ENCODE results near the gene COL4A2.

Gene COL4A2

DNA sequence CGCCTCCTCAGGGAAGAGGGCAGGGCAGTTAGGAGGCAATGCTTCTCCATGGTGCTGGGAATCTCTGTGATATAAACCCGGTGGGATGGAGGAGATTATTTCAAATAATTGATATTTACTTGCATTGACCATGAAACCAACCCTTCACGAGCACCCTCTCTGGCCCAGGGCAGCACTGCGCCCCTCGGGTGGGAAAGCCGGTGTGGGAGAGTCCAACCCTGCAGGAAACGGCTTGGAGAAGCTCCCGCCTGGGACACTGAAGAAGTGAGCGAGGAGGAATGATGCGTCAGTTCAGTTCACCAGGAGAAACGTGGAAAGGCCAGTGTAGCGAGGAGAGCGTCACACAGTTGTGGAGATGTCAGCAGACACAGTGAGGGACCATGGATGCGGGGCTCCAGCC lies 99.9 kb downstream of the COL4A2 start:
- no peak for DNase-seq

DNA sequence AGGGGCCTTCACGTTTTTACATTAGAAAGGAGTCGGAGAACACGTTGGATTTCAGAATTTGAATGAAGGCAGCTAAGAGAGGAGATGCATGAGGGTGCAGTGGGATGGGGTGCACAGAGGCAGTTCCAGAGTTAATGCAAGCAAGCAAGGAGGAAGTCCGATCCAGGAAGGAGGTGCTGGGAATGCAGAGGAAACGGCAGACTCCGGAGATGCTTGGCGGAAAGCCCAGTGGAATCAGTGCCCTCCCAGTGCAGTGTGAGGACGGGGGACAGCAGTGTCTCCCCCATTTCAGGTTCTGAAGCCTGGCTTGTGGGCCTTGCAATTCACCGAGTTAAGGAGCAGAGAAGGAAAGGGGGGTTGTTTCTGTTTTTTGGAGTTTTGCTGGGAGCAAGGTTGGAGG lies 100.4 kb downstream of the COL4A2 start:
- DNase-seq, result no peak

DNA sequence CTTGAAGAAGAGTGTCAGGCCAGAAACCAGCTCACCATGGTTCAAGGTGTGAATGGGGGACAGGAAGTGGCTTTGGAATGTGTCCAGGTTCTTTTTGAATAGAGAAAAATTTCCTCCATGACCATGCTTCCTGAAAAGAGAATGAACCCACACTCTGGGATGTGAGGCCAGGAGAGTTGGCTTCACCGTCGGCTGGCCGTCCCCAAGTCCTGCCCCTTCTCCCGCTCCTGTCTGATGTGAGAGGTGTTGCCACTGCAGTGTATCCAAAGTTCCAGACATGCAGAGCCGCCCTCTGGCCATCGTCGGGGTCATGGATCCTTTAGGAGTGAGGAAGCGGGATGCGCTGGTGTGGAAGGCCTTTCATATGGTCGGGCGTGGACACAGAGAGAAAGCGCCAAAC lies 101.2 kb downstream of the COL4A2 start:
- no peak for DNase-seq

DNA sequence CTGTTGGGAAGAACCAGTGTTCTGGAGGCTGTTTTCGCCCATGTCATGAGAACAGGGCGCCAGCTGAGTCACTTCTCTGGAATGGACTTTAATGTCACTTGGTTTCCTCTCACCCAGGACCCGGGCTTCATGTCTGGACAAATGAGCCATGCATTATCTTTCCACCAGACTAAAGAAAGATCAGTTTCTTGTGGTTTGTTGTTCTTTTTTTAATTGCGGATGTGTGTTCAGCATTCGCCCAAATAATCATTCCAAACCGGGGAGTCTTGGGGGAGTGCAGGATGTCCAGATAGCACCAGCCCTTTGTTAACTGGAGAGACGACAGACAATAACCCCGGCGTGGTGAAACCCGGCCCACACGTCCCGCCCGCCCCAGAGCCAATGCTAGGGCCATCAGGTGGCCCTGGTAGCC lies 102.5 kb downstream of the COL4A2 start:
- no peak for DNase-seq

DNA sequence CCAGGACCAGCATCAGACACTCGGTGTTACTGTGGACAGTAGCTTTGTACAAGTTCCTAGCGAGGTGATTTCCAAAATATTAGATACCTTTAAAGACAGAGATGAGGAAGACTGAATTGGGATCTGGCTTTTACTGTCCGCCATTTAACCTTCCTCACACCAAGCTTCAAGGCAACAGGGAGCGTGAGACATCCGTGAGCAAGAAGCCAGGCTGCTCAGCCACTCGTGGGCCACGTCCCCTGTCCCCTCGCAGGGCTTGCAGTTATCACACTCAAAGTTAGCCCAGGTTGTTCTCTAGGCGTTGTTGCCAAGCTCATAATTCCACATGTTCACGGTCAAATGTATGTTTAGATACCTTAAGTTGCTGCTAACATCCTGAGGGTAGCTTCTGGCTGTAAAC lies 102.9 kb downstream of the COL4A2 start:
- DNase-seq, result no peak

DNA sequence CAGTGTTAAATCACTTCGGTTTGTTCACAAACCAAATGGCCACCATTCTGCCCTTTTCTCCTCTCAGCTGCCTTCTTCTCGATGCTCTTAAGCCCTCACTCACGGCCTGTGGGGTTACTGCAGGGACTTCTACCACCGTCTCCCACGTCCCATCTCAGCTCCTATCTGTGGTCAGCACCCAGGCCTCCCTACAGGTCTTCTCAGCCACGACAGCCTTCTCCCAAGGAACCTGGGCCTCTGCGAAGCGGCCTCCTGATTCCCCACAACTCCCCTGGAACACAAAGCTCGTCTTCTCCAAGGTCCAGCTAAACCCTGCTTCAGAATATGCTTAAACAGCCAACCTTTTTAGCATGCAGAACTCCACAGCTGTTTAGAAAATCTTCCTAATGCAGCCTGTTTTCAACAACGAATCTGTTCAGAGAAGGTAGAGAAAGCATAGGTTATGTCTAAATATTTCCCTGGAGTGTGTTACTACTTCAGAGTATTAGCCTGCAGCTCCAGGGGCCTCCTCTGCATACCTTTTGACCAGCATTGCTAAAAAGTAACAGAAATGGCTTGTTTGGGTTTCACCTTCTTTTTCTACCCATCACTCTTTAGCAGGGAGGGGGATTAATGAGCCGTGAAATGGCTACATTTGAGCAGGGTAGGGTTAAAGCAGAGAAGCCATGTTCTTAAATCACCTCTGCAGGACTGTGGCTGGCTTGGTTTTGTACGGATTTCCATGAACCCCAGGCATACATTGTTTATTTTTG lies 104.0 kb downstream of the COL4A2 start:
- DNase-seq, result no peak

DNA sequence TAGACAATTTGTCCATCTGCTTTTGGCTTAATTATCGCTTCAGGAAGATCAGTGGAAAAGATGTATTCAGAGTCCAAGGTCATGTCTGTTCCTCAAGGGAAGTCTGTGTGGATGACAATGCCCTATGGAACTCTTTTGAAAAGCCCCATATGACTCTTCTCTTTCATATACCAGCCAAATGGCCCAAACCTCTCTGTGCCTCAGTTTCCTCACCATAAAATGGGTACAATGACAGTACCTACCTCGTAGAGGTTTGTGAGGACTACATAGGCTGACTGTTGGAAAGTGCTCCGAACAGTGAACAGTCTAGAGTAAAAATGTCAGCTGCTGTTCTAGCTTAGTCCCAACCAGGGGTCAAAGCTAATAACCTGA lies 104.6 kb downstream of the COL4A2 start:
- no peak for DNase-seq

DNA sequence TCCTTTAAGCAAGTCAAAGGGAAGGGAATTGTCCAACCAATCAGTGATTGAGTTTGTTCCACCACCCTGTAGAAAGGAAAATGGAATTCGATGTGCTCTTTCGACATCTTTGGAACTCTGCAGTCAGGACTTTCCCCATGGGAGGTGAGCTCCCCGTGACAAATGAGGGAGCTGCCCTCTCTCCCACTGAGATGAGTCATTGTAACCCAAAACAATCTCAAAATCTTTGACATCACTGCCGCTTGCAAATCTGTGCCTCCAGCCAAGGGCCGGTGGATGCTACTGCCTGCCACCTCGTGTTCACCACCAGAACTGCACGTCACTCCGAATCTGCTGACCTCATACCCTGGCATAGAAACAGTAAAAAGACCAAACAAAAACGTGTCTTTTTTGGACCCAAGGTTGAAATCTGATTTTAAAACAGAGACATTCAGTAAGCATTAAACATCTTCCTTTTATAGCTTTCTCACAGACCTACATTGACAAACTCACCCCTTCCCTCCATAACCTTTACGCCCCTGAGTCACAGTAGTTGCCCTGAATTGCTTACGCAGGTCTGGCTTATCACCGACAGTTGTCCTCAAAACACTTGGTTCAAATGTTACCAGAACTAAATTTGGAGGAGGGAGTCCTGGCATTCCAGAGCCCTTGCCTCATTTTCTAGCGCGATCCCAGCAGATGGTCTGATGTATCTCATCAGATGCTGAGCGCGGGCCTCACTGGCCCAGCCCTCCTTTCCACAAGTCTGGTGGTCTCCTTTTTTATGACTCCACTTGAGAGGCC lies 105.2 kb downstream of the COL4A2 start:
- DNase-seq, result no peak

DNA sequence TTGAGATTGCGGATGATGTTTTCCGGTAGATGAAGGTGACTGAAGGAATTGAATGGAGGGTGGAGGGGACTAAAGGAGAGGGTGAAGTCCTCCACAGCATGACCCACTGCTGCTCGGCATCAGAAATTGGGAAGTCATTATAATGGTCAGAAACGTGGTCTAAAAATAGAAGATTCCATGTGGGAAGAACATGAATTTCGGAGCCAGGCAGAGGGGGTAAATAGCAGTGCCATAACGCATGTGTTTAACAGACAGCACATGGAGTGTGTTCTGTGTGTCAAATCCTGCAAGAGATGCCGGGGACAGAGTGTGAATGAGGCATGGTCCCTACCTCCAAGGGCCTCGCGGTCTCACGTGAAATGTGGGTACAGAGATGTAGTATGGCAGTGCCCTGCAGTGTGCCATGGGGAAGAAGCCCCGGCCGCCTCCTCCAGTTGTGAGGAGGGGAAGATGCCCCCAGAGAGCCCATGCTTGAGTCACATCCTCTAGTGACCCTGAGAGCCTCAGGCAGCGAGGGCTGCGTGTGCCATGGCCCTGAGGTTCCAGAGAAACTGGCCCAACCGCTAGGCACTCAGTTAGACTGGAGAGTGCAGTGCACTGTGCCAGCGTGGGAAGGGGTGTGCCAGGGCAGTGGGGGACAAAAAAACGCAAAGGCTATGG lies 106.1 kb downstream of the COL4A2 start:
- no peak for DNase-seq

DNA sequence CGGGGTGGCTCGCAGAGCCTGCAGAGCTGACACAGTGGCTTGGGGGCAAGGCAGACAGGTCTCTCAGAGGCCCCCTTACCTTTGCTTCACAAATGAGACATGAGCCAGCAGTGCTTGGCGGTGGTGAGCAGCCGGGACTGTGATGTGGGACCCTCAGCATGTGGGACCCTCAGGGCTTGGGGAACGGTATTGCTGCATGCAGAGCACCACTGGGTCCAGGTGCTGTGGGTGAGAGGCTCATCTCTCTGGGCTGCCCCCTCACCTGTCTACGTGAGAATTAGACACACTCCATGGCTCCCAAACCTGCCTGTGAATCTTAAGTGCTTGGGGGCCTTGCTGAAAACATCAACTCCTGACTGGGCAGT lies 106.6 kb downstream of the COL4A2 start:
- DNase-seq, result no peak

DNA sequence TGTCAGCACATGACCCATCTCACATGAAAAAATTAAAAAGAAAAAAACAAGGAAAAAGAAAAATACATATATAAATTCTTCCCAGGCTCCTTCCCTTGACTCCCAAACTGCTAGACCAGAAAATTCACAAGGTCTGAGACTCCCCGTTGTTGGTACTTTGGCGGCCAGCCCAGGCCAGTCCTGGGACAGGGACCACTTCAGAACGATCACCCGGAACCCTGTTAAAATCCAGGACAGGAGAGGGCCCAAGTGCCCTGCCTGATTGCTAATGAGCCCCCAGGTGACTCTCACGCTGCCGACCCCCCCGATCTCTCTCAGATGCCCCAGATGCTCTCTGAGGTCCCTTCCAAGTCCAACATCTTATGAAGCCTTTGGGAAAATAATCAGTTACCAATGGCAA lies 107.2 kb downstream of the COL4A2 start:
- DNase-seq, result no peak

DNA sequence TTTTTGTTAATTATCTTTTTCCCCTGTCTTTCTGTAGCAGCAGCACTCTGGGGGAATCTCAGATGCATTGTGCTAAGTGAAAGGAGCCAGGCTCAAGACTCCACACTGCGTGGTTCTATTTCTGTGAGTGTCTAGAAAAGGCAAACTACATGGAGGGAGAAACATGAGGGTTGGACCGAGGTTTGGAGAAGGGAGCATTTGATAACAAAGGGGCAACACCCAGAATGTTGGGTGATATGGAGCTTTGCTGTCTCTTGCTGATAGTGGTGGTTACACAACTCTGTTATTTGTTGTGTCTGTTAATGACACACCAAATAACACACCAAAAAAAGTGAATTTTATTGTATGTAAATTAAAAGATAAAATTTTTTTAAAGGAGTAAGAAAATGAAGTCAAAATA lies 107.8 kb downstream of the COL4A2 start:
- no peak for DNase-seq

DNA sequence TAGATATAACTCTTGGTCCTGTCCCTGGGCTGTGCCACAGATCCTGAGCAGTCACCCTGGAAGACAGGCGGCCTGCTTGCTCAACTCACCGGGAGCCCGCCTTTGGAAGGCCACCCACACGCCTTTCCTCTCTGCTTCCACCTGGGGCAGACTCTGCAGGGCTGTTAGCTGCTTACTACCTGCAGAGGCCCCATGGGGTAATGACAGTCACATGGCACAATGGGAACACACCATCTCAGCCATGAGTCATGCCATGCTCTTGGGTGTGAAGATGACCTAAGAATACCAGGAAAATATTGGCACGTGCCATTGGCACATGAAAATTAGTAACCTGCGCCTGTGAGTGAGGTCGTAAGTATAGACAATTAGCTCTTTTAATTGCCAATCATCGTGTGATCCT lies 108.6 kb downstream of the COL4A2 start:
- DNase-seq, result no peak

DNA sequence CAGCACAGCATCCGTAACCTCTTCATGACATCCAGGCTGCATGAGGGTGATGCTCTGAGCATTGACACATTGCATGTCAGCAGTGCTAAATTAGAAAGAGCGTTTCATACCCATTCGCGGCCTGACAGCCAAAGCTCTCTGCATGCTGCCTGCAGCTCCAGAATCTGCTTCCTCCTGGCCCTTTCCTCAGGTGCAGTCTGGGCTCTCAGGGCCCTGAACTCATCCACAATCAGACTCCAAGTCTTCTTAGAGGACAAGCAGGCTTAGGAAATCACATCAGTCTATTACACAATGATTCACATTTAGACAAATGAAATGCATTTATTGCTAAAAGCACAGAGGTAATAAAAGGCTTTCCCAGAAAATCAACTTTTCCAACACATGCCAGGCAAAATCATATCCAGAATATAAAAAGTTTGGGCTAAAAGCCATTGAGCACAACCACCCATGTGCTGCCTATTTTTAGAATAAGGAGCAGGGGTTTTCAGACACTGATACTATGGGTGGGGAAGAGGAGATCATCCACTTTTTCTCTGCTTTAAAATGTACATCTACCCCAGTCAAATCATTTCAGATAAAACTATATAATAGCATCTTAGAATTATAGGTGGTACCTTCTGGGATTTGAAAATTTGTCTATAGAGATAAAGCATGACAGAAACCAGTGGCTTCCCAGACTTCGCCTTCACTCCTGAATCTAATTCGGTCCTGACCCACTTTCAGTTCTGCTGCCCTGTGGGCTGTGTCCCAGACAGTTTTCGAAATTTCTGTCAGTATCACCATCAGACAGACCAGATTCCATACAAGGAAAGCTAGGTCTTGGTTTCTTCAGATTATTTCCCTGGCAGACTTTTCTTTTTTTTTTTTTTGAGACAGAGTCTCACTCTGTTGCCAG lies 109.3 kb downstream of the COL4A2 start:
- DNase-seq, result no peak

DNA sequence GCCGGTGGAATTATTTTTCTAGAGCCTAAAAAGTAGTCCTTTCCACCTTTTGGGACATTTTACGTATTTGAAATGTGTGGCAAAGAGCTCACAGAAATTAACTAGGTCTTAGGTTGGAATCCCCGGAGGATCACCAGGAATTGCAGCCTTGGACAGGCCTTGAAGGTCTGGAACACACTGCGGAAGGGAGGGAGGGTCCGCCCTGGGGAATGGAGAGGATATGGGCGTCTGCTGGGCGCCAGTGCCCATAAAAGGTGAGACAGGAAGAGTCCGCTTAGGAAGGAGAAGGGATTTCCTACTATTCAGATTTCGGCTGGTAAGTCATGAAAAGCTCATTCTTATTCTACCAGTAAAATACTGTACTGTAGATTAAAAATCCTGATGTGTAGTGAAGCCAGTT lies 111.9 kb downstream of the COL4A2 start:
- no peak for DNase-seq

DNA sequence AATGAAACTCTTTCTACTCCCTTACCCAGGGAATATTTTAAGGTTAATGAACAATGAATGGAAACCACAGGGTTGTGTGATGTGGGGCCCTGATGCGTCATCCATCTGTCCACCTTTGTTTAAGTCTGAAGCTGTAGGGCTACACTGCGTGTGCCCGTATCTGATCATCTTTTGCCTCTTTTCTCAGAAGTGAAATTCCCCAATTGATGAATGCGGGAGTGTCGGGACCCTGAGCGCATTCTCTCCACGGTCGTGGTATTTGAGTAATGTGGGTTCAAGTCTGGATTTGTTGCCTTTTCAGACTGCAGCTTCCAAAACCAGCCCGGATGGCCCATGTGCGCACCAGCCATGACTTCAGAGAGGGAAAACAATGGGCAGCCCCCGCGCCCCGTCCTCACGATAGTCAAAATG lies 112.3 kb downstream of the COL4A2 start:
- no peak for DNase-seq

DNA sequence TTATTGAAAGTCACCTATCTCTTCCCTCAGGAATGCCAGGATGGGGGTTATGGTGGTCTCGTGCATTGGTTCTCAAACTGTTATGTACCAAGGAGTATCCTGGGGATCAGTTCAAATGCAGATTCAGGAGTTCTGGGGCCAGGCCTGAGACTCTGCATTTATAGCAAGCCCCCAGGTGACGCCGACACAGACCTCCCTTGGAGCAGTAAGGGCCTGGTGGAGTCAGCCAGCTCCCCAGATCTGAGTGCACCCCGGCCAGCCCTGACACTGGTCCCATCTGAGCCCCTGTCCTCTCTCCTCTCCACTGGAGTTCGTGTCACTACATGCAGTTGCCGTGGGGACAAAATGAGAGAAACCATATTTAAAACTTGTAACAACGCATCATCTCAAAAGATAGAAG lies 112.9 kb downstream of the COL4A2 start:
- DNase-seq, result no peak

DNA sequence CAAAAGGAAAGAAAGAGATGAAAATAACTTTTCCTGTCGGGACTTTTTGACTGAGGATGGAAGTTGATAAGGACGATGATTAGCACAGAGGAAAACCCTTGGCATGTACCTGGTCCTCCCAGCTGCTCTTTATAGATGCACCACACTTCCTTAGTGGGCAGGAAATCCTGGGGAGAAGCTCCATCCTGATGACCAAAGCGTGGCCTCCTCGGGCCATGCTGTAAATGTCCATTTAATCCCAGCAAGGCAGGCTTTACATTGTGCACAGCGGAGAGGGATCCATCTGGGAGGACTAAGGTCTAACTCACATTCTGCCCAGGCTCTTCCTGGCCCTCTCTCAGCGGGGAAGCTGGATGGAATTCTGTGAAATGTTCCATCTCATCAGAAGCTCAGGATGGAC lies 113.5 kb downstream of the COL4A2 start:
- DNase-seq, result no peak

DNA sequence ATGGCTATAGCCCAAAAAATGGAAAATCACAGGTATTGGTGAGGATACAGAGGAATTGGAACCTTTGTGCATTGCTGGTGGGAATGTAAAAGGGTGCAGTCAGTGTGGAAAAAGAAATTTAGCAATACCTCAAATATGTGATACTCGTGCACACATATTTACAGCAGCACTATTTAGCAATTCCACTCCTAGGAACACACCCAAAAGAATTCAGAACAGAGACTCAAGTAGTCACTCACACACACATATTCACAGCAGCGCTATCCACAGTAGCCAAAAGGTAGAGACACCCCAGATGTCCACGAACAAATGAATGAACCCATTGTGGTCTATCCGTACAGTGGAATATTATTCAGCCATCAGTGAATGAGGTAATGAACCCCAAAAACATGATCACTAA lies 114.0 kb downstream of the COL4A2 start:
- DNase-seq, result no peak

DNA sequence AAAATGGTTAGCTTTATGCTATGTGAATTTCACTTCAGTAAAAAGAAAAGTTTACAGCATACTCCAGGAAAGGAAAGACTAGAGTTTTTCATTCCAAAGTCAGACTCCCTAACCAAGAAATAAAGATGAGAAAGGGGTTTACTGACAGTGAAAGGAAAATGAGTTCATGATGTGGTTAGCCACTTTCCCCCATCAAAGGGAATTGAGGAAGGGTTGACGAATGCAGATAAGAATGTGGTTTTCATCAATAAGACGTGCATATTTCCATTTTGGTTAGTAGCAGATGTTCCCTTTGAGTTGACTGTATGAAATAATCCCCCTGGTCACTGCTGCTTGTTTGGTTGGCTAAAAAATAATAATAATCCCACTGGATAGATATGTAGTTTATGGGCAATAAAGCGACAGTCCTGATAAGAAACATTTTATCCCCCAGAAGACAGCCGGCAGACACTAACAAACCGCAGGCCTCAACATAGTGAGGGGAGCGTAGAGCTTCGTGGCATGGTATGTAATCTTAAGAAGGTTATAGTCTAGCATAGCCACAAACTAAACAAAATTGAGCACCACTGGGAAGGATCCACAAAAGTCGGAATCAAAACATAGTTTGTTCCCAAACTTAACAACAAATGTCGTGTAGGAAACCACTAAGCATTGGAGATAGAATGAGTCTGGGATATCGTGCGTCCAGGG lies 114.8 kb downstream of the COL4A2 start:
- no peak for DNase-seq

DNA sequence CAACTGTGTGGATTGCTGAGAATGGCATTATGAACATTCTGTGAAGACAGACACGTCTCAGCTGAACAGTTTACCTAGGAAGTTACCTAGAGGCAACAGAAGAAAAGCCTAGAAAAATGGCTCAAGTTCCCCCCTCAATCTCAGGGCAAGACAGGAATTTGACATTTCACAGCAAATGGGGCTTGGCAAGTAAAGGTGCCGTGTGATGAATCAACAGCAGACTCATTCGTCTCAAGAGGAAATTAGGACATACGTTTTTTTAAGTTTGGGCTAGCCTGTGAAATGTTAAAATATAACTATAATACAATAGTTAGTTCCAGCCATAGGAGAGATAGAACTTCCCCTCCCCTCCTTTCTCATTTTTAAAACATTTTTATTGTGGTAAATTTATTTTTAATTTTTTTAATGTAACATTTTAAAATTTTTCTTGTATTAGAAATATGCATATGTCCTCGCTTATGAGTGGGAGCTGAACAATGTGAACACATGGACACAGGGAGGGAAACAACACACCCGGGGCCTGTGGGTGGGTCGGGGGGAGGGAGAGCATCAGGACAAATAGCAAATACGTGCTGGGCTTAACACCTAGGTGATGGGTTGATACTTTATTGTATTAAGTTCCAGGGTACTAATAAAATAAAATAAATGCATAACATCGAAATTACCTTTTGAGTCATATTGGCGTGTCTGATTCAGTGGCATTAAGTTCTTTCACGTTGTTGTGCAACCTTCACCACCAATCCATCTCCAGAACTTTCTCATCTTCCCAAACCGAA lies 116.0 kb downstream of the COL4A2 start:
- DNase-seq, result no peak

Measured in SHP77 treated with DMSO at 0.1 percent for 48 hours (cell line).